ENCODE data around the gene ASB8. TPM values are rescaled to one million over a fixed set of nuclear protein-coding genes. Genes with fewer than 3 reads are reported as not detected.

The ASB8 gene
- total RNA-seq, 4 donors from 2014 or later = 37.2 to 41.6 (median 39.1) TPM

- TF ChIP-seq POLR2AphosphoS5 (IDR thresholded peaks at IDR 0.05) (no peak), CTCF (IDR thresholded peaks at IDR 0.05) (peak; percentile 11 to 62 (median 37))
Measured at GRCh38 chr12:48197549-48197970, 40.2 kb upstream of the ASB8 start.

GRCh38 chr12:48194799-48195201 is 37.5 kb upstream of the ASB8 start:
- no peak overlapping the region for H3K27ac ChIP-seq
- H3K9me3 ChIP-seq = no peaks in the 10 kb centered on the region
- no peak for ATAC-seq
- H3K4me3 ChIP-seq = no peak overlapping the region
- TF ChIP-seq POLR2A (IDR thresholded peaks at IDR 0.05) (no peak), POLR2AphosphoS5 (IDR thresholded peaks at IDR 0.05) (no peak), CTCF (IDR thresholded peaks at IDR 0.05) (no peak), EP300 (IDR thresholded peaks at IDR 0.05) (no peak)
- WGBS, 2 donors (ENCODE audit: low coverage in 1 of 2) = 22 to 50% methylated on average over 1 of the region's 1 CpG
- H3K27me3 ChIP-seq = peaks cover 15% of the 10 kb centered on the region
- peaks cover 0 to 20% (median 0%) of the 10 kb centered on the region in 3 donors for H3K4me1 ChIP-seq
- H3K36me3 ChIP-seq = no peaks in the 10 kb centered on the region

More at GRCh38 chr12:48197549-48197970, 40.2 kb upstream of the ASB8 start:
- Histone ChIP-seq H3K4me3 (peak overlapping the region; percentile 59 to 81), H3K27me3 (peaks cover 11% of the 10 kb centered on the region), H3K36me3 (peaks cover 0 to 6% of the 10 kb centered on the region in 2 donors), H3K9me3 (peaks cover 0 to 7% (median 0%) of the 10 kb centered on the region in 3 donors), H3K4me1 (peaks cover 0 to 30% (median 0%) of the 10 kb centered on the region in 3 donors), H3K27ac (peak overlapping the region; percentile 86 to 96 (median 93))
- 0% methylated on average over 8 to 10 of the region's 10 CpGs for WGBS, 2 donors (ENCODE audit: low coverage in 1 of 2)
- ATAC-seq = peak; percentile 32

- no peak for TF ChIP-seq POLR2A (IDR thresholded peaks at IDR 0.05)
- no peak for TF ChIP-seq POLR2AphosphoS5 (IDR thresholded peaks at IDR 0.05)
- TF ChIP-seq EP300 (IDR thresholded peaks at IDR 0.05) = no peak
- TF ChIP-seq CTCF (IDR thresholded peaks at IDR 0.05) = no peak
- H3K9me3 ChIP-seq = no peaks in the 10 kb centered on the region
- H3K27me3 ChIP-seq = peaks cover 15% of the 10 kb centered on the region
- H3K4me1 ChIP-seq = peaks cover 0 to 8% (median 0%) of the 10 kb centered on the region in 3 donors
- no peak overlapping the region for H3K27ac ChIP-seq
- no peaks in the 10 kb centered on the region for H3K36me3 ChIP-seq
- WGBS, 2 donors (ENCODE audit: low coverage in 1 of 2) = 72 to 86% methylated on average over 2 of the region's 2 CpGs
- ATAC-seq = no peak
- H3K4me3 ChIP-seq = no peak overlapping the region
Measured at GRCh38 chr12:48193623-48194022, 36.3 kb upstream of the ASB8 start.

GRCh38 chr12:48192861-48193260 is 35.5 kb upstream of the ASB8 start:
- no peak overlapping the region for H3K27ac ChIP-seq
- WGBS, 2 donors (ENCODE audit: low coverage in 1 of 2) = 78% methylated on average over 1 of the region's 1 CpG; no CpG with 5 or more reads in 1 of the 2 donors
- no peak for TF ChIP-seq POLR2AphosphoS5 (IDR thresholded peaks at IDR 0.05)
- TF ChIP-seq POLR2A (IDR thresholded peaks at IDR 0.05) = no peak
- TF ChIP-seq EP300 (IDR thresholded peaks at IDR 0.05) = no peak
- TF ChIP-seq CTCF (IDR thresholded peaks at IDR 0.05) = no peak
- H3K36me3 ChIP-seq = no peaks in the 10 kb centered on the region
- no peak overlapping the region for H3K4me3 ChIP-seq
- peaks cover 0 to 7% (median 0%) of the 10 kb centered on the region in 3 donors for H3K4me1 ChIP-seq
- peaks cover 15% of the 10 kb centered on the region for H3K27me3 ChIP-seq
- no peaks in the 10 kb centered on the region for H3K9me3 ChIP-seq
- ATAC-seq = no peak

GRCh38 chr12:48191096-48191495 is 33.8 kb upstream of the ASB8 start:
- no peaks in the 10 kb centered on the region for H3K4me1 ChIP-seq
- ATAC-seq = no peak
- TF ChIP-seq POLR2A (IDR thresholded peaks at IDR 0.05) (no peak), CTCF (IDR thresholded peaks at IDR 0.05) (no peak), POLR2AphosphoS5 (IDR thresholded peaks at IDR 0.05) (no peak), EP300 (IDR thresholded peaks at IDR 0.05) (no peak)
- H3K36me3 ChIP-seq = no peaks in the 10 kb centered on the region
- no peaks in the 10 kb centered on the region for H3K9me3 ChIP-seq
- no peak overlapping the region for H3K4me3 ChIP-seq
- peaks cover 20% of the 10 kb centered on the region for H3K27me3 ChIP-seq
- no peak overlapping the region for H3K27ac ChIP-seq
